CD8-positive, alpha-beta memory T cell (primary cell): ENCODE data around the gene SLIT3. TPM values are rescaled to one million over a fixed set of nuclear protein-coding genes. Genes with fewer than 3 reads are reported as not detected.
A peak's percentile ranks its signal among the peaks of the same experiment; 100 is the strongest.

Experiments
- CTCF ChIA-PET: fragments of 350-600 bp; sonication (Branson Sonifier 250); formaldehyde crosslinking; loops from one replicate; lab custom pipeline; 2021; ENCODE audit warnings: antibody characterized with exemption; lab: Charles Lee
- POLR2A ChIA-PET: fragments of 350-600 bp; sonication (Branson Sonifier 250); formaldehyde crosslinking; loops from one replicate; lab custom pipeline; 2021; ENCODE audit warnings: antibody characterized with exemption; lab: Charles Lee
- DNase-seq, 5 donors: peaks; one replicate each; pipeline versions ENCODE4 v3.0.0 to v3.0.0-alpha.2; 2020 to 2022; ENCODE audit warnings: mixed read lengths in 1 of 5
- H3K27ac ChIP-seq: one replicate; pipeline ENCODE4 v1.7.0; 2013; ENCODE audit warnings: low read depth, mild to moderate bottlenecking, low read length, moderate library complexity
- H3K27me3 ChIP-seq: 2 replicates; pipeline ENCODE4 v1.7.0; 2013; ENCODE audit warnings: low read length, mild to moderate bottlenecking; ENCODE audit not compliant: insufficient read depth, poor library complexity, severe bottlenecking
- H3K36me3 ChIP-seq: 2 replicates; pipeline ENCODE4 v1.7.0; 2013; ENCODE audit warnings: mild to moderate bottlenecking, low read length, moderate library complexity; ENCODE audit not compliant: insufficient read depth
- H3K4me1 ChIP-seq: 2 replicates; pipeline ENCODE4 v1.7.0; 2013; ENCODE audit warnings: mild to moderate bottlenecking, low read length, moderate library complexity; ENCODE audit not compliant: insufficient read depth
- H3K4me3 ChIP-seq: 2 replicates; pipeline ENCODE4 v1.7.0; 2013; ENCODE audit warnings: mild to moderate bottlenecking, low read length
- H3K9me3 ChIP-seq: 2 replicates; pipeline ENCODE4 v1.7.0; 2013; ENCODE audit warnings: mild to moderate bottlenecking, low read length
- H3K27ac Mint-ChIP-seq, 8 donors: one replicate each; pipeline ENCODE4 v1.8.0; 2020 to 2021; ENCODE audit warnings: mixed read lengths in 8 of 8, mild to moderate bottlenecking in 6 of 8, inconsistent platforms in 3 of 8, moderate library complexity in 3 of 8
- H3K27me3 Mint-ChIP-seq, 2 donors: one replicate each; pipeline ENCODE4 v1.8.0; 2020 to 2021; ENCODE audit warnings: mixed read lengths in 2 of 2, mild to moderate bottlenecking in 1 of 2, moderate library complexity in 1 of 2
- H3K36me3 Mint-ChIP-seq, 3 donors: one replicate each; pipeline ENCODE4 v1.8.0; 2020 to 2021; ENCODE audit warnings: mixed read lengths in 3 of 3, inconsistent platforms in 1 of 3, mild to moderate bottlenecking in 1 of 3
- H3K4me1 Mint-ChIP-seq, 3 donors: one replicate each; pipeline ENCODE4 v1.8.0; 2020 to 2021; ENCODE audit warnings: mixed read lengths in 3 of 3, inconsistent platforms in 1 of 3, mild to moderate bottlenecking in 1 of 3
- H3K4me3 Mint-ChIP-seq, 7 donors: one replicate each; pipeline ENCODE4 v1.8.0; 2020 to 2021; ENCODE audit warnings: mixed read lengths in 7 of 7, mild to moderate bottlenecking in 6 of 7, moderate library complexity in 4 of 7, inconsistent platforms in 2 of 7
- H3K9me3 Mint-ChIP-seq, 5 donors: one replicate each; pipeline ENCODE4 v1.8.0; 2020 to 2022; ENCODE audit warnings: mixed read lengths in 5 of 5, mild to moderate bottlenecking in 3 of 5, moderate library complexity in 2 of 5, inconsistent platforms in 1 of 5
- polyA plus RNA-seq: library from polyadenylated mRNA; unstranded; fragments of 300-500 nt; fragmentation: Illumina TruSeq; gene quantifications from one replicate; pipeline ENCODE4 v1.2.3, GENCODE V29; 2021
- total RNA-seq, 2 experiments: library from RNA; stranded (reverse); gene quantifications; one replicate each; pipeline ENCODE4 v1.2.3, GENCODE V29; 2021

Gene SLIT3
- total and polyA plus RNA-seq, 3 experiments from 2014 or later = 0.49 to 0.72 TPM; not detected in 1

DNA sequence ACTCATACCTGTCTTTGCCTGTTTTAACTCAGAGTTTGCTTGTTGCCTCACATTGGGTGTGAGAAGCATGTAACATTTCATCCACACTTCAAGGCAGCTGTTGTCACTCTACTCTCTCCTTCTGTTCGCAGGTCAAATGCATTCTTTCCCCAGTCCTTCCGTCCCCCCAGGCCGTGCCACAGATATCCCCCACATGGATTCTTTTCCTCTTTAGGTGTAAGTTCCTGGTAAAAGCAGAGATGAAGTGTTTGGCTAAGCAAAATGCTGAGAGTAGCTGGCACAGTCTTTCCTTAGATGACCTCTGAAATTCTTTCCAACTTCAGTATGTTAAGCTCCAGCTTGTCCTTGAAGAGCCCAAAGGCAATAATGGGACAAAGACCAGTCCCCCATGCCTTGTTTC, 328.2 kb downstream of the SLIT3 start:
- no peak overlapping the region for H3K4me3 Mint-ChIP-seq
- ChIA-PET POLR2A (no interaction called here), CTCF (no interaction called here)
- Histone ChIP-seq H3K27ac (no peak overlapping the region), H3K4me3 (no peak overlapping the region), H3K27me3 (no peaks in the 10 kb centered on the region), H3K9me3 (no peaks in the 10 kb centered on the region), H3K4me1 (no peaks in the 10 kb centered on the region), H3K36me3 (no peaks in the 10 kb centered on the region)
- peaks cover 12 to 45% of the 10 kb centered on the region in 2 donors for H3K27me3 Mint-ChIP-seq
- no peak for DNase-seq
- H3K9me3 Mint-ChIP-seq = peaks cover 0 to 3% (median 0%) of the 10 kb centered on the region in 5 donors
- H3K36me3 Mint-ChIP-seq = no peaks in the 10 kb centered on the region
- no peaks in the 10 kb centered on the region for H3K4me1 Mint-ChIP-seq
- H3K27ac Mint-ChIP-seq = no peak overlapping the region

GRCh38 chr5:168971100-168971499, 329.8 kb downstream of the SLIT3 start:
- no peaks in the 10 kb centered on the region for H3K36me3 Mint-ChIP-seq
- POLR2A ChIA-PET = no interaction called here
- H3K27ac ChIP-seq = no peak overlapping the region
- no peaks in the 10 kb centered on the region for H3K9me3 ChIP-seq
- peaks cover 0 to 3% (median 0%) of the 10 kb centered on the region in 5 donors for H3K9me3 Mint-ChIP-seq
- H3K4me3 Mint-ChIP-seq = no peak overlapping the region
- H3K4me3 ChIP-seq = no peak overlapping the region
- H3K27me3 ChIP-seq = no peaks in the 10 kb centered on the region
- DNase-seq = no peak
- CTCF ChIA-PET = interaction anchor here (1.6 kb wide), 1 partner anchor 16 kb away, joined by 4 read pairs; no protein-coding TSS in a partner anchor
- no peaks in the 10 kb centered on the region for H3K36me3 ChIP-seq
- no peaks in the 10 kb centered on the region for H3K4me1 Mint-ChIP-seq
- H3K27me3 Mint-ChIP-seq = peaks cover 11 to 39% of the 10 kb centered on the region in 2 donors
- peak overlapping the region in 1 of 8 donors; percentile 17 for H3K27ac Mint-ChIP-seq
- H3K4me1 ChIP-seq = no peaks in the 10 kb centered on the region

DNA sequence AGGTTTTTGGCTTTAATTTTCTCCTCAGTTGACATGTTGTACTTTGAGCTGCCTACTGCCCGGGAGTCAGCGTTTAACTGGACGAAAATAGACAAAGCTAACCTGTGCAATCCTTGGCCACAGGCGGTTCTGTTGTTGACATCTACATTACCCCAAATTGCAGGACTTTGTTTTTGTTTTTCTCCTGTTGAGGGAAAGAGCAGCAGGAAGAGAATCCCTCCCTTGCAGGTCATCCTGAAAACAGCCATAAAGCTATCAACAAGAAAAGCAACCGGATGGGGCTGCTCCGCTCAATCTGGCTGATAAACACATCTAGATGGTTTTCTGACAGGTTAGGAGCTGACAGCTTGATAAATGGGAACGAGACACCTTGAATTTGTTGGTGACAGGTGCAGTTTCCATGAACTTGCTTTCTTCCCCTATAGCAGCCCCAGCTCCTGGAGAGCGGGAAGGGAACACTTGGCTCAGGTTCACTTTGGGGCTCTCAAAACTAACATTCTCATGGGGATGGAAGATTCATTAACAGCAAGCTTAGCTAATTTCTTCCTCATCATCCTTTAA, 331.5 kb downstream of the SLIT3 start:
- no peaks in the 10 kb centered on the region for H3K36me3 Mint-ChIP-seq
- H3K27me3 Mint-ChIP-seq = peaks cover 4 to 29% of the 10 kb centered on the region in 2 donors
- Histone ChIP-seq H3K4me1 (no peaks in the 10 kb centered on the region), H3K9me3 (no peaks in the 10 kb centered on the region), H3K27me3 (no peaks in the 10 kb centered on the region), H3K36me3 (no peaks in the 10 kb centered on the region), H3K27ac (no peak overlapping the region), H3K4me3 (no peak overlapping the region)
- ChIA-PET POLR2A (no interaction called here), CTCF (interaction anchor here (0.6 to 1.6 kb wide), 2 partner anchors 18 to 351 kb away, joined by 4 read pairs; no protein-coding TSS in a partner anchor)
- no peak for DNase-seq
- H3K4me3 Mint-ChIP-seq = no peak overlapping the region
- H3K9me3 Mint-ChIP-seq = peaks cover 0 to 3% (median 0%) of the 10 kb centered on the region in 5 donors
- H3K27ac Mint-ChIP-seq = no peak overlapping the region
- H3K4me1 Mint-ChIP-seq = no peaks in the 10 kb centered on the region

- Histone ChIP-seq H3K4me3 (no peak overlapping the region), H3K4me1 (no peaks in the 10 kb centered on the region), H3K27ac (no peak overlapping the region), H3K9me3 (no peaks in the 10 kb centered on the region), H3K27me3 (no peaks in the 10 kb centered on the region), H3K36me3 (no peaks in the 10 kb centered on the region)
- ChIA-PET CTCF (no interaction called here), POLR2A (no interaction called here)
- Mint-ChIP-seq H3K27ac (no peak overlapping the region), H3K4me3 (no peak overlapping the region), H3K9me3 (peaks cover 0 to 3% (median 0%) of the 10 kb centered on the region in 5 donors), H3K27me3 (peaks cover 4 to 22% of the 10 kb centered on the region in 2 donors), H3K4me1 (no peaks in the 10 kb centered on the region), H3K36me3 (no peaks in the 10 kb centered on the region)
- DNase-seq = no peak
Measured at GRCh38 chr5:168967882-168968620, 332.9 kb downstream of the SLIT3 start.

- H3K27me3 Mint-ChIP-seq = peaks cover 7 to 8% of the 10 kb centered on the region in 2 donors
- H3K9me3 Mint-ChIP-seq = peaks cover 0 to 5% (median 0%) of the 10 kb centered on the region in 5 donors
- H3K4me1 ChIP-seq = no peaks in the 10 kb centered on the region
- ChIA-PET CTCF (no interaction called here), POLR2A (no interaction called here)
- H3K27ac Mint-ChIP-seq = no peak overlapping the region
- H3K4me3 Mint-ChIP-seq = no peak overlapping the region
- no peak overlapping the region for H3K27ac ChIP-seq
- no peaks in the 10 kb centered on the region for H3K27me3 ChIP-seq
- H3K9me3 ChIP-seq = no peaks in the 10 kb centered on the region
- H3K36me3 Mint-ChIP-seq = no peaks in the 10 kb centered on the region
- H3K4me1 Mint-ChIP-seq = peaks cover 0 to 2% (median 0%) of the 10 kb centered on the region in 3 donors
- H3K4me3 ChIP-seq = no peak overlapping the region
- DNase-seq = no peak
- no peaks in the 10 kb centered on the region for H3K36me3 ChIP-seq
Measured at GRCh38 chr5:168965638-168966037, 335.3 kb downstream of the SLIT3 start.

DNA sequence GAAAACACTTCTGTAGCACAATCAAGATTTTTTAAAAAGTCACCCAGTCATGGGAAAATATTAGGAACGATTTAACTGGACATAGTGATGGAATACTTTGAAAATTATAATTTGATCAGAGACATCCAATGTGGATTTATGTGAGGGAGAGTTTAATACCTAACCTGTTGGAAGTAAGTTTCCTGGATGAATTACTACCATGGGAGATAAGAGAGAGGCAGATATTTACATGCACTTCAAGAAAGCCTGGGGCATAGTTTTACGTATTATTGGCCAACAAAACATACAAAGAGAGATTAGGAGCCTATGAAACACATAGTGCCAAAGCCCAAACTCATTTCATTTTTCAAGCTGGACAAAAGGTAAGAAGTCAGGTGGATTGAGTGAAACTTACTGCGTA, 336.8 kb downstream of the SLIT3 start:
- DNase-seq = no peak
- H3K4me3 ChIP-seq = no peak overlapping the region
- H3K9me3 ChIP-seq = no peaks in the 10 kb centered on the region
- no peaks in the 10 kb centered on the region for H3K27me3 ChIP-seq
- POLR2A ChIA-PET = no interaction called here
- H3K27ac ChIP-seq = no peak overlapping the region
- H3K36me3 Mint-ChIP-seq = no peaks in the 10 kb centered on the region
- no peaks in the 10 kb centered on the region for H3K4me1 ChIP-seq
- peaks cover 2 to 5% (median 3%) of the 10 kb centered on the region in 3 donors for H3K4me1 Mint-ChIP-seq
- H3K27me3 Mint-ChIP-seq = peaks cover 4 to 5% of the 10 kb centered on the region in 2 donors
- peaks cover 0 to 5% (median 0%) of the 10 kb centered on the region in 5 donors for H3K9me3 Mint-ChIP-seq
- CTCF ChIA-PET = no interaction called here
- no peaks in the 10 kb centered on the region for H3K36me3 ChIP-seq
- H3K4me3 Mint-ChIP-seq = no peak overlapping the region
- no peak overlapping the region for H3K27ac Mint-ChIP-seq

DNA sequence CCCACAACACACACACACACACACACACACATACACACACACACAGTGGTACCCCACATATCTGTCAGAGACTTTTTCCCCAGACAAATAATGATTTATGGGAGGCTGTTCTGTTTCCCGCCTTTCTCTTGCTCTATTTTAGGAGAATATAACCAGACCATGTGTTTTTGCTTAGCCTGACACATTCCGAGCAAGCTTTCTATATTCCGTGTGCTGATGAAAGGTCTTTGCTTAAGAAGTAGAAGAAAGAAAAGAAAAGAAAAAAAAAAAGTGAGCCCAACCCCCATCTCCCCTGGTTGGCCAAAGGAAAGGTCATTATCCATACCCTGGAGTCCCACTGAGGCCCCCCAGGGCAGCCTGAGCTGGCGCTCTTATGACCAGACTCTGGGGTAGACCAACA, 338.6 kb downstream of the SLIT3 start:
- Histone ChIP-seq H3K4me3 (no peak overlapping the region), H3K4me1 (no peaks in the 10 kb centered on the region), H3K27me3 (no peaks in the 10 kb centered on the region), H3K9me3 (no peaks in the 10 kb centered on the region), H3K27ac (no peak overlapping the region), H3K36me3 (no peaks in the 10 kb centered on the region)
- Mint-ChIP-seq H3K4me3 (no peak overlapping the region), H3K27ac (no peak overlapping the region), H3K9me3 (peaks cover 0 to 2% (median 0%) of the 10 kb centered on the region in 5 donors), H3K27me3 (peaks cover 0 to 2% of the 10 kb centered on the region in 2 donors), H3K36me3 (no peaks in the 10 kb centered on the region), H3K4me1 (peaks cover 2 to 5% (median 3%) of the 10 kb centered on the region in 3 donors)
- CTCF ChIA-PET = no interaction called here
- POLR2A ChIA-PET = no interaction called here
- DNase-seq = no peak

DNA sequence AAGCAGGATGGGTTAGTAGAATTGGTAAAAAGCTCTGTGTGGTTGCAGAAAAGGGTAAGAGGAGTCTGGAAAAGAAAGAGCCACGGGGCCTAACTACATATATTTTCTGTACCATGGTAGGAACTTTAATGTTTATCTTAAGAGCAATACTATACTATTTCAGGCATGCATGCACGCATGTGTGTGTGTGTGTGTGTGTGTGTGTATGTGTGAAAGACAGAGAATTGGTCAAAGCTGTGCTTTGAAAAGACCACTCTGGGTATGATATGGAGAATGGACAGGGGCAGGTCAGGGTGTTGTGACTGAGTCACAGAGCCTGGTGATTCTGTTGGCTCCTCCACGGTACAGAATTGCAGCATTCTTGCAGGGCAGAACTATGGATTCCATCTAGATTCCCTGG, 339.3 kb downstream of the SLIT3 start:
- ChIA-PET POLR2A (no interaction called here), CTCF (no interaction called here)
- H3K27me3 ChIP-seq = no peaks in the 10 kb centered on the region
- no peak overlapping the region for H3K27ac ChIP-seq
- Mint-ChIP-seq H3K4me3 (no peak overlapping the region), H3K4me1 (peaks cover 2 to 5% (median 3%) of the 10 kb centered on the region in 3 donors), H3K9me3 (peaks cover 0 to 2% (median 0%) of the 10 kb centered on the region in 5 donors), H3K27me3 (peaks cover 0 to 2% of the 10 kb centered on the region in 2 donors), H3K36me3 (no peaks in the 10 kb centered on the region), H3K27ac (no peak overlapping the region)
- H3K4me3 ChIP-seq = no peak overlapping the region
- no peaks in the 10 kb centered on the region for H3K9me3 ChIP-seq
- H3K4me1 ChIP-seq = no peaks in the 10 kb centered on the region
- no peaks in the 10 kb centered on the region for H3K36me3 ChIP-seq
- no peak for DNase-seq
